Stimulated activated naive B cell treated with anti-CD40 and anti-IgM and Interleukin-4, amounts not matched to agents 10 μg/mL and 1 μg/mL and 100 μg/mL, for 72 hours (primary cell): Measurements from ENCODE around the gene TBC1D7.
A peak's percentile ranks its signal among the peaks of the same experiment; 100 is the strongest.

ENCODE experiments used
- ATAC-seq, 2 donors: fragments of 150-1000 bp; cut with Tn5 transposase; replicated peaks; 2 replicates each; pipeline ENCODE4 v1.10.0; 2021; ENCODE audit warnings: moderate library complexity in 1 of 2
- DNase-seq: peaks from one replicate; pipeline ENCODE4 v3.0.0; 2021
- H3K27ac Mint-ChIP-seq: one replicate; pipeline ENCODE4 v1.8.0; 2022; ENCODE audit warnings: mild to moderate bottlenecking, mixed read lengths
- H3K27me3 Mint-ChIP-seq, 2 donors: one replicate each; pipeline ENCODE4 v1.8.0; 2022; ENCODE audit warnings: mixed read lengths in 2 of 2
- H3K36me3 Mint-ChIP-seq, 2 donors: one replicate each; pipeline ENCODE4 v1.8.0; 2022; ENCODE audit warnings: mixed read lengths in 2 of 2, mild to moderate bottlenecking in 1 of 2
- H3K4me1 Mint-ChIP-seq, 2 donors: one replicate each; pipeline ENCODE4 v1.8.0; 2022; ENCODE audit warnings: mixed read lengths in 2 of 2, mild to moderate bottlenecking in 1 of 2
- H3K4me3 Mint-ChIP-seq, 2 donors: one replicate each; pipeline ENCODE4 v1.8.0; 2022; ENCODE audit warnings: mild to moderate bottlenecking in 2 of 2, mixed read lengths in 2 of 2, moderate library complexity in 1 of 2
- H3K9me3 Mint-ChIP-seq, 2 donors: one replicate each; pipeline ENCODE4 v1.8.0; 2022; ENCODE audit warnings: mixed read lengths in 2 of 2, mild to moderate bottlenecking in 1 of 2

The TBC1D7 gene

GRCh38 chr6:13319891-13320564, 8.3 kb downstream of the TBC1D7 start:
- no peaks in the 10 kb centered on the region for H3K4me1 Mint-ChIP-seq
- DNase-seq (no peak), ATAC-seq (no peak)
- H3K36me3 Mint-ChIP-seq = peaks cover 42 to 74% of the 10 kb centered on the region in 2 donors
- H3K4me3 Mint-ChIP-seq = no peak overlapping the region
- H3K27me3 Mint-ChIP-seq = no peaks in the 10 kb centered on the region
- no peaks in the 10 kb centered on the region for H3K9me3 Mint-ChIP-seq
- H3K27ac Mint-ChIP-seq = no peak overlapping the region

- Mint-ChIP-seq H3K27me3 (no peaks in the 10 kb centered on the region), H3K4me3 (no peak overlapping the region), H3K9me3 (no peaks in the 10 kb centered on the region), H3K36me3 (peaks cover 45 to 71% of the 10 kb centered on the region in 2 donors), H3K4me1 (no peaks in the 10 kb centered on the region), H3K27ac (no peak overlapping the region)
- ATAC-seq = no peak
- no peak for DNase-seq
These were observed 9.5 kb downstream of the TBC1D7 start for GRCh38 chr6:13318821-13319220.

GRCh38 chr6:13315896-13316295, 12.4 kb downstream of the TBC1D7 start:
- Mint-ChIP-seq H3K4me1 (peaks cover 7 to 12% of the 10 kb centered on the region in 2 donors), H3K27ac (no peak overlapping the region), H3K9me3 (no peaks in the 10 kb centered on the region), H3K27me3 (no peaks in the 10 kb centered on the region), H3K36me3 (peaks cover 45 to 68% of the 10 kb centered on the region in 2 donors), H3K4me3 (no peak overlapping the region)
- DNase-seq = no peak
- no peak for ATAC-seq

GRCh38 chr6:13314806-13315205, 13.5 kb downstream of the TBC1D7 start:
- no peaks in the 10 kb centered on the region for H3K9me3 Mint-ChIP-seq
- H3K4me1 Mint-ChIP-seq = peaks cover 7 to 14% of the 10 kb centered on the region in 2 donors
- H3K27ac Mint-ChIP-seq = no peak overlapping the region

GRCh38 chr6:13311155-13311554, 17.2 kb downstream of the TBC1D7 start:
- ATAC-seq (no peak), DNase-seq (no peak)
- peaks cover 11 to 26% of the 10 kb centered on the region in 2 donors for H3K4me1 Mint-ChIP-seq
- no peaks in the 10 kb centered on the region for H3K27me3 Mint-ChIP-seq
- H3K9me3 Mint-ChIP-seq = no peaks in the 10 kb centered on the region
- no peak overlapping the region for H3K27ac Mint-ChIP-seq
- peaks cover 48 to 66% of the 10 kb centered on the region in 2 donors for H3K36me3 Mint-ChIP-seq
- H3K4me3 Mint-ChIP-seq = no peak overlapping the region

More at GRCh38 chr6:13314806-13315205, 13.5 kb downstream of the TBC1D7 start:
- no peaks in the 10 kb centered on the region for H3K27me3 Mint-ChIP-seq
- H3K36me3 Mint-ChIP-seq = peaks cover 41 to 64% of the 10 kb centered on the region in 2 donors
- DNase-seq (no peak), ATAC-seq (no peak)
- no peak overlapping the region for H3K4me3 Mint-ChIP-seq

- no peak for ATAC-seq
- Mint-ChIP-seq H3K36me3 (peaks cover 39 to 61% of the 10 kb centered on the region in 2 donors), H3K4me1 (peaks cover 27 to 50% of the 10 kb centered on the region in 2 donors), H3K27ac (no peak overlapping the region), H3K9me3 (no peaks in the 10 kb centered on the region), H3K4me3 (no peak overlapping the region), H3K27me3 (no peaks in the 10 kb centered on the region)
- DNase-seq = no peak
These were observed 20.0 kb downstream of the TBC1D7 start for GRCh38 chr6:13308332-13308731.

- ATAC-seq (no peak), DNase-seq (no peak)
- peaks cover 34 to 58% of the 10 kb centered on the region in 2 donors for H3K4me1 Mint-ChIP-seq
- peaks cover 0 to 3% of the 10 kb centered on the region in 2 donors for H3K9me3 Mint-ChIP-seq
- H3K4me3 Mint-ChIP-seq = no peak overlapping the region
- peaks cover 45 to 62% of the 10 kb centered on the region in 2 donors for H3K36me3 Mint-ChIP-seq
- H3K27me3 Mint-ChIP-seq = no peaks in the 10 kb centered on the region
- H3K27ac Mint-ChIP-seq = no peak overlapping the region
These were observed 20.8 kb downstream of the TBC1D7 start for GRCh38 chr6:13307508-13307995.

GRCh38 chr6:13305791-13306190, 22.5 kb downstream of the TBC1D7 start:
- Mint-ChIP-seq H3K9me3 (peaks cover 0 to 4% of the 10 kb centered on the region in 2 donors), H3K27ac (no peak overlapping the region)

GRCh38 chr6:13305288-13305687, 23.0 kb downstream of the TBC1D7 start:
- peaks cover 0 to 4% of the 10 kb centered on the region in 2 donors for H3K9me3 Mint-ChIP-seq
- no peak for DNase-seq
- peak overlapping the region; percentile 61 to 77 for H3K4me3 Mint-ChIP-seq
- peaks cover 45 to 70% of the 10 kb centered on the region in 2 donors for H3K36me3 Mint-ChIP-seq
- peak overlapping the region; percentile 92 for H3K27ac Mint-ChIP-seq
- peaks cover 41 to 68% of the 10 kb centered on the region in 2 donors for H3K4me1 Mint-ChIP-seq
- H3K27me3 Mint-ChIP-seq = no peaks in the 10 kb centered on the region
- ATAC-seq = peak; percentile 37

More at GRCh38 chr6:13305791-13306190, 22.5 kb downstream of the TBC1D7 start:
- DNase-seq (no peak), ATAC-seq (no peak)
- Mint-ChIP-seq H3K4me3 (no peak overlapping the region), H3K27me3 (no peaks in the 10 kb centered on the region), H3K36me3 (peaks cover 40 to 65% of the 10 kb centered on the region in 2 donors), H3K4me1 (peaks cover 41 to 63% of the 10 kb centered on the region in 2 donors)

GRCh38 chr6:13304580-13305260, 23.6 kb downstream of the TBC1D7 start:
- Mint-ChIP-seq H3K4me1 (peaks cover 41 to 71% of the 10 kb centered on the region in 2 donors), H3K27me3 (no peaks in the 10 kb centered on the region), H3K9me3 (peaks cover 0 to 4% of the 10 kb centered on the region in 2 donors), H3K4me3 (peak overlapping the region; percentile 61 to 77), H3K27ac (peak overlapping the region; percentile 92), H3K36me3 (peaks cover 48 to 72% of the 10 kb centered on the region in 2 donors)
- peak; percentile 58 to 65 for ATAC-seq
- no peak for DNase-seq

- peaks cover 49 to 74% of the 10 kb centered on the region in 2 donors for H3K36me3 Mint-ChIP-seq
- peaks cover 41 to 74% of the 10 kb centered on the region in 2 donors for H3K4me1 Mint-ChIP-seq
These were observed 24.2 kb downstream of the TBC1D7 start for GRCh38 chr6:13304101-13304500.

GRCh38 chr6:13303668-13304017, 24.7 kb downstream of the TBC1D7 start:
- Mint-ChIP-seq H3K4me3 (peak overlapping the region; percentile 25 to 76), H3K27me3 (no peaks in the 10 kb centered on the region), H3K4me1 (peaks cover 43 to 79% of the 10 kb centered on the region in 2 donors), H3K27ac (peak overlapping the region; percentile 98), H3K9me3 (peaks cover 0 to 4% of the 10 kb centered on the region in 2 donors), H3K36me3 (peaks cover 49 to 74% of the 10 kb centered on the region in 2 donors)
- DNase-seq (peak; percentile 53), ATAC-seq (peak; percentile 53 to 54)

More at GRCh38 chr6:13304101-13304500, 24.2 kb downstream of the TBC1D7 start:
- ATAC-seq = peak; percentile 9 to 18
- DNase-seq = no peak
- Mint-ChIP-seq H3K4me3 (peak overlapping the region; percentile 50 to 77), H3K27ac (peak overlapping the region; percentile 92), H3K27me3 (no peaks in the 10 kb centered on the region), H3K9me3 (peaks cover 0 to 4% of the 10 kb centered on the region in 2 donors)

- peak; percentile 67 for DNase-seq
- H3K36me3 Mint-ChIP-seq = peaks cover 45 to 74% of the 10 kb centered on the region in 2 donors
- peak overlapping the region; percentile 54 to 77 for H3K4me3 Mint-ChIP-seq
- H3K27me3 Mint-ChIP-seq = no peaks in the 10 kb centered on the region
- ATAC-seq = peak; percentile 66 to 80
- H3K9me3 Mint-ChIP-seq = peaks cover 0 to 4% of the 10 kb centered on the region in 2 donors
- H3K27ac Mint-ChIP-seq = peak overlapping the region; percentile 98
- H3K4me1 Mint-ChIP-seq = peaks cover 41 to 81% of the 10 kb centered on the region in 2 donors
These were observed 25.3 kb downstream of the TBC1D7 start for GRCh38 chr6:13302751-13303667.

GRCh38 chr6:13302291-13302690, 26.0 kb downstream of the TBC1D7 start:
- Mint-ChIP-seq H3K9me3 (peaks cover 0 to 4% of the 10 kb centered on the region in 2 donors), H3K4me3 (peak overlapping the region; percentile 54 to 77), H3K4me1 (peaks cover 42 to 85% of the 10 kb centered on the region in 2 donors), H3K27ac (peak overlapping the region; percentile 98), H3K36me3 (peaks cover 42 to 74% of the 10 kb centered on the region in 2 donors), H3K27me3 (no peaks in the 10 kb centered on the region)
- no peak for ATAC-seq
- no peak for DNase-seq
